PC-9 (cell line): Measurements from ENCODE around the gene RABAC1. TPM values are rescaled to one million over a fixed set of nuclear protein-coding genes. Genes with fewer than 3 reads are reported as not detected.

Experiments
- BruUV-seq: library from RNA; stranded (reverse); fragments of 400-500 nt; replicated peaks from 2 replicates; lab custom pipeline; 2021; lab: Mats Ljungman, UMichigan
- CTCF ChIA-PET: fragments of 300-600 bp; sonication (Branson Sonifier 250); formaldehyde crosslinking; loops from one replicate; lab custom pipeline; 2022; ENCODE audit warnings: antibody characterized with exemption; lab: Charles Lee
- POLR2A ChIA-PET: fragments of 300-600 bp; sonication (Branson Sonifier 250); formaldehyde crosslinking; loops from one replicate; lab custom pipeline; 2022; ENCODE audit warnings: antibody characterized with exemption; ENCODE audit not compliant: unreplicated experiment; lab: Charles Lee
- DNase-seq, 2 experiments: peaks; one replicate each; pipeline versions ENCODE4 v3.0.0 to v3.0.0-alpha.2; 2015 to 2022; ENCODE audit warnings: mixed read lengths in 1 of 2
- H2AFZ ChIP-seq: fragments of 200-600 bp; sonication (generic); 2 replicates; pipeline ENCODE4 v1.8.1; 2017; ENCODE audit warnings: antibody characterized with exemption
- H3F3A ChIP-seq: fragments of 200-600 bp; sonication (generic); 2 replicates; pipeline ENCODE4 v1.8.1; 2017; ENCODE audit warnings: antibody characterized with exemption, mild to moderate bottlenecking, low read depth; ENCODE audit not compliant: insufficient read depth
- H3K27ac ChIP-seq: fragments of 200-600 bp; sonication (generic); 2 replicates; pipeline ENCODE4 v1.6.1; 2016; ENCODE audit warnings: mixed run types
- H3K27me3 ChIP-seq: fragments of 200-600 bp; sonication (generic); 2 replicates; pipeline ENCODE4 v1.6.1; 2016; ENCODE audit warnings: low read depth, mixed run types; ENCODE audit not compliant: insufficient read depth
- H3K36me3 ChIP-seq: fragments of 200-600 bp; sonication (generic); 2 replicates; pipeline ENCODE4 v1.6.1; 2016; ENCODE audit warnings: low read depth, mixed run types
- H3K4me1 ChIP-seq: fragments of 200-600 bp; sonication (generic); replicated peaks from 2 replicates; pipeline ENCODE4 v1.6.1; 2016; ENCODE audit warnings: mixed run types; ENCODE audit not compliant: insufficient read depth
- H3K4me2 ChIP-seq: fragments of 200-600 bp; sonication (generic); 2 replicates; pipeline ENCODE4 v1.6.1; 2017; ENCODE audit warnings: mixed run types
- H3K4me3 ChIP-seq: fragments of 200-600 bp; sonication (generic); 2 replicates; pipeline ENCODE4 v1.6.1; 2016; ENCODE audit warnings: mixed run types
- H3K79me2 ChIP-seq: fragments of 200-600 bp; sonication (generic); 2 replicates; pipeline ENCODE4 v1.6.1; 2017; ENCODE audit warnings: low read depth, mixed run types
- H3K9me2 ChIP-seq: fragments of 200-600 bp; sonication (generic); 2 replicates; pipeline ENCODE4 v1.8.1; 2017; ENCODE audit warnings: mild to moderate bottlenecking; ENCODE audit not compliant: insufficient read depth
- H3K9me3 ChIP-seq: fragments of 200-600 bp; sonication (generic); 2 replicates; pipeline ENCODE4 v1.8.1; 2016; ENCODE audit warnings: low read depth; ENCODE audit not compliant: insufficient read depth
- H4K20me1 ChIP-seq: fragments of 200-600 bp; sonication (generic); 2 replicates; pipeline ENCODE4 v1.8.1; 2017; ENCODE audit not compliant: insufficient read depth
- CTCF ChIP-seq: fragments of 200-600 bp; sonication (generic); conservative IDR thresholded peaks from 2 replicates; pipeline ENCODE4 v1.6.1; 2017; ENCODE audit warnings: mixed run types, antibody characterized with exemption, mild to moderate bottlenecking, moderate library complexity
- EZH2 ChIP-seq: fragments of 200-600 bp; sonication (generic); IDR thresholded peaks from 2 replicates; pipeline ENCODE4 v1.8.0; 2017; ENCODE audit warnings: antibody characterized with exemption, low read depth
- intact Hi-C: fragments of 100-400 bp; cut with micrococcal nuclease; formaldehyde crosslinking; loops from one replicate; pipeline ENCODE4 v1.10.0; 2022; ENCODE audit not compliant: unreplicated experiment
- total RNA-seq: library from RNA; stranded (reverse); gene quantifications from 2 replicates; pipeline ENCODE4 v1.2.3, GENCODE V29; 2021

Gene RABAC1
- total RNA-seq, 1 experiment from 2014 or later, result 110 TPM

DNA sequence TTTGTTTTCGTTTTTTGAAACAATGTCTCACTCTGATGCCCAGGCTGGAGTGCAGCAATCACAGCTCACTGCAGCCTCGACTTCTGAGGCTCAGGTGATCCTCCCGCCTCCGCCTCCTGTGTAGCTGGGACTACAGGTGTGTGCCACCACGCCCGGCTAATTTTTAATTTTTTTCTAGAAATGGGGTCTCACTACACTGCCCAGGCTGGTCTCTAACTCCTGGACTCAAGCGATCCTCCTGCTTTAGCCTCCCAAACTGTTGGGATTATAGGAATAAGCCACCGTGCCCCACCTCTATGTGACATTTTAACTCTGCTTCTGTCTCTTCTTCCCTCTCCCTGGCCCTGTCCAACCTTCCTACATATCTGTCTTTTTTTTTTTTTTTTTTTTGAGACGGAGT, 29.8 kb upstream of the RABAC1 start:
- TF ChIP-seq CTCF (no peak), EZH2 (no peak)
- Histone ChIP-seq H2AFZ (no peak overlapping the region), H3K79me2 (no peaks in the 10 kb centered on the region), H3K36me3 (no peaks in the 10 kb centered on the region), H3K4me3 (no peak overlapping the region), H3K9me2 (no peaks in the 10 kb centered on the region), H3K9me3 (no peaks in the 10 kb centered on the region), H4K20me1 (no peaks in the 10 kb centered on the region), H3K4me1 (no peaks in the 10 kb centered on the region), H3F3A (0 out of 2 replicates have a peak, but pooled peaks cover 3% of the 10 kb centered on the region), H3K27me3 (peaks cover 62% of the 10 kb centered on the region), H3K27ac (no peak overlapping the region), H3K4me2 (no peak overlapping the region)
- CTCF ChIA-PET, result interaction anchor here (0.7 kb wide), 1 partner anchor 177 kb away, joined by 8 read pairs; no protein-coding TSS in a partner anchor
- DNase-seq, result no peak
- POLR2A ChIA-PET, result no interaction called here
- intact Hi-C loops, result no loop called here
- no TSS peak for BruUV-seq

GRCh38 chr19:41987141-41987860, 28.2 kb upstream of the RABAC1 start:
- CTCF ChIA-PET, result no interaction called here
- peaks cover 59% of the 10 kb centered on the region for H3K27me3 ChIP-seq
- intact Hi-C loops, result no loop called here
- no TSS peak for BruUV-seq
- no peaks in the 10 kb centered on the region for H3K9me3 ChIP-seq
- no peaks in the 10 kb centered on the region for H3K79me2 ChIP-seq
- H3K27ac ChIP-seq, result no peak overlapping the region
- TF ChIP-seq EZH2 (no peak), CTCF (no peak)
- no peak overlapping the region for H2AFZ ChIP-seq
- POLR2A ChIA-PET, result no interaction called here
- H3K9me2 ChIP-seq, result no peaks in the 10 kb centered on the region
- H3K4me3 ChIP-seq, result no peak overlapping the region
- DNase-seq, result no peak
- no peaks in the 10 kb centered on the region for H3K4me1 ChIP-seq
- H4K20me1 ChIP-seq, result no peaks in the 10 kb centered on the region
- 0 out of 2 replicates have a peak, but pooled peaks cover 3% of the 10 kb centered on the region for H3F3A ChIP-seq
- H3K4me2 ChIP-seq, result no peak overlapping the region
- H3K36me3 ChIP-seq, result no peaks in the 10 kb centered on the region

DNA sequence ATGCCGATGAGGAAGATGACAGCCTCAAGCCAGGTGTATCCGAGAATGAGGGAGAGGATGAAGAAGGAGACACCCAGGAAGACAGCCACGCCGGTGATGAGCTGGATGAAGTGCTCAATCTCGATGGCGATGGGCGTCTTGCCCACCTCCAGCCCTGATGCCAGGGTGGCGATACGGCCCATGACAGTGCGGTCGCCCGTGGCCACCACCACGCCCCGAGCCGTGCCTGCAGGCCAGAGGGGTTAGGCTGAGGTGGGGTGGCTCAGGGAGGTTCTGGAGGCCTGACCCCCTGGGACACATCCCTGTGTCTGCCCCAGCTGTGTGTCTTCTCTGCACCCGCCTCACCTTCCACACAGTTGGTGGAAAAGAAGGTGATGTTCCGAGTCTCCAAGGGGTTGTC, 25.8 kb upstream of the RABAC1 start:
- BruUV-seq, result no TSS peak
- CTCF ChIA-PET, result no interaction called here
- no peaks in the 10 kb centered on the region for H3K36me3 ChIP-seq
- DNase-seq, result no peak
- H3K27ac ChIP-seq, result no peak overlapping the region
- no peaks in the 10 kb centered on the region for H3F3A ChIP-seq
- no peak overlapping the region for H3K4me3 ChIP-seq
- no peaks in the 10 kb centered on the region for H3K9me2 ChIP-seq
- POLR2A ChIA-PET, result no interaction called here
- H3K79me2 ChIP-seq, result no peaks in the 10 kb centered on the region
- no peak overlapping the region for H2AFZ ChIP-seq
- no peaks in the 10 kb centered on the region for H3K4me1 ChIP-seq
- intact Hi-C loops, result no loop called here
- H3K4me2 ChIP-seq, result no peak overlapping the region
- H3K27me3 ChIP-seq, result peaks cover 56% of the 10 kb centered on the region
- no peaks in the 10 kb centered on the region for H3K9me3 ChIP-seq
- no peaks in the 10 kb centered on the region for H4K20me1 ChIP-seq
- TF ChIP-seq CTCF, result no peak
- TF ChIP-seq EZH2, result no peak
